B cell (primary cell): ENCODE measurements around the gene PRUNE2.

Source experiments
- CTCF ChIP-seq: fragments of 200-600 bp; IDR thresholded peaks from one replicate; pipeline ENCODE4 v1.8.0; 2022; ENCODE audit warnings: antibody characterized with exemption, mild to moderate bottlenecking
- EZH2 ChIP-seq: IDR thresholded peaks from 2 replicates; pipeline ENCODE4 v1.6.1; 2012; ENCODE audit warnings: borderline replicate concordance, low read depth, mild to moderate bottlenecking, moderate library complexity, low read length; ENCODE audit not compliant: insufficient read depth, poor library complexity, severe bottlenecking

- TF ChIP-seq CTCF (no peak), EZH2 (no peak)
Observed at GRCh38 chr9:76571288-76571687, 334.6 kb downstream of the PRUNE2 start.
